Adrenal gland (tissue), 12 donors: Measurements from ENCODE around the gene DDAH2. TPM values are rescaled to one million over a fixed set of nuclear protein-coding genes. Genes with fewer than 3 reads are reported as not detected.

Experiments used
- DNase-seq, 7 donors: peaks; one replicate each; pipeline ENCODE4 v3.0.0-alpha.2; 2019 to 2020
- H3K27ac ChIP-seq, 5 donors: fragments of 200-600 bp; sonication (generic) in 4 of 5; 1 replicate in 3 of 5; 2 replicates in 2 of 5; pipeline versions ENCODE4 v1.5.1 to v1.8.0; 2016 to 2020; ENCODE audit warnings: mild to moderate bottlenecking in 1 of 5
- H3K27me3 ChIP-seq: fragments of 200-600 bp; 2 replicates; pipeline ENCODE4 v1.8.0; 2021
- H3K36me3 ChIP-seq, 2 donors: fragments of 200-600 bp; replicated peaks in 1 of 2; 1 replicate in 1 of 2; 2 replicates in 1 of 2; pipeline versions ENCODE4 v1.5.1 to v1.8.0; 2018 to 2022
- H3K4me1 ChIP-seq, 2 donors: fragments of 200-600 bp; replicated peaks in 1 of 2; 1 replicate in 1 of 2; 2 replicates in 1 of 2; pipeline versions ENCODE4 v1.5.1 to v1.8.0; 2018 to 2021
- H3K4me3 ChIP-seq, 4 donors: fragments of 200-600 bp; sonication (generic) in 3 of 4; one replicate each; pipeline ENCODE4 v1.5.1; 2016 to 2018
- H3K9me3 ChIP-seq, 3 donors: fragments of 200-600 bp; sonication (generic) in 1 of 3; replicated peaks in 1 of 3; 1 replicate in 2 of 3; 2 replicates in 1 of 3; pipeline versions ENCODE4 v1.5.1 to v1.8.0; 2016 to 2021
- CTCF ChIP-seq, 6 experiments: fragments of 450-650 bp in 4 of 6; fragments of 200-600 bp in 2 of 6; sonication (generic) in 1 of 6; IDR thresholded peaks; 1 replicate in 5 of 6; 2 replicates in 1 of 6; pipeline versions ENCODE4 v1.5.1 to v1.8.0; 2016 to 2021; ENCODE audit warnings: antibody characterized with exemption in 6 of 6, mild to moderate bottlenecking in 2 of 6, moderate library complexity in 1 of 6
- POLR2A ChIP-seq, 2 donors: fragments of 450-650 bp; IDR thresholded peaks; one replicate each; pipeline ENCODE4 v1.6.1; 2017; ENCODE audit warnings: antibody characterized with exemption in 2 of 2, mild to moderate bottlenecking in 2 of 2, moderate library complexity in 1 of 2
- WGBS, 4 donors: extraction: QIAGEN DNeasy Blood & Tissue Kit in 2 of 4; methylation state at CpG; one replicate each; pipeline versions ENCODE4 v1.1.5 to v1.1.7; 2013 to 2017; 5-methylcytosine and 5-hydroxymethylcytosine counted together
- intact Hi-C, 2 donors: fragments of 100-400 bp; cut with DNase I; formaldehyde crosslinking; loops; one replicate each; pipeline versions ENCODE4 v1.14.1 to v1.15.0; 2022 to 2023
- polyA plus RNA-seq, 3 donors: library from polyadenylated mRNA; stranded (reverse); fragments of 200-250 nt in 2 of 3; fragments of 350-450 nt in 1 of 3; fragmentation: Illumina TruSeq in 1 of 3; extraction: RNeasy Lipid Tissue Mini Kit (QIAGEN cat#74804) in 1 of 3; gene quantifications; one replicate each; pipeline ENCODE4 v1.2.3, GENCODE V29; 2013 to 2014
- total RNA-seq, 9 donors: library from RNA; depleted of rRNA in 4 of 9; stranded (reverse); fragments of >200 nt in 4 of 9; fragments of 120-200 nt in 1 of 9; fragmentation: NEBNext Ultra II Directional in 1 of 9; extraction: Animal tissue kit (Norgen Biotek cat#: 25700) in 1 of 9; gene quantifications; one replicate each; pipeline versions ENCODE4 v1.1.0 to v1.2.4, GENCODE V29; 2013 to 2023
- donor health status: healthy with polysubstance abuse.
- donor health status: Bipolar disorder and iron deficiency.
- donor health status: DM: yes; HTN: yes; CAD: no.
- donor health status: DM: no; HTN: no; CAD: no.
- donor health status: DM: no; HTN: no; CAD: no.
- donor health status: DM: yes; HTN: yes; CAD: no.

The DDAH2 gene
- total and polyA plus RNA-seq, 12 donors: 6.4 to 202 (median 33.1) TPM

DNA sequence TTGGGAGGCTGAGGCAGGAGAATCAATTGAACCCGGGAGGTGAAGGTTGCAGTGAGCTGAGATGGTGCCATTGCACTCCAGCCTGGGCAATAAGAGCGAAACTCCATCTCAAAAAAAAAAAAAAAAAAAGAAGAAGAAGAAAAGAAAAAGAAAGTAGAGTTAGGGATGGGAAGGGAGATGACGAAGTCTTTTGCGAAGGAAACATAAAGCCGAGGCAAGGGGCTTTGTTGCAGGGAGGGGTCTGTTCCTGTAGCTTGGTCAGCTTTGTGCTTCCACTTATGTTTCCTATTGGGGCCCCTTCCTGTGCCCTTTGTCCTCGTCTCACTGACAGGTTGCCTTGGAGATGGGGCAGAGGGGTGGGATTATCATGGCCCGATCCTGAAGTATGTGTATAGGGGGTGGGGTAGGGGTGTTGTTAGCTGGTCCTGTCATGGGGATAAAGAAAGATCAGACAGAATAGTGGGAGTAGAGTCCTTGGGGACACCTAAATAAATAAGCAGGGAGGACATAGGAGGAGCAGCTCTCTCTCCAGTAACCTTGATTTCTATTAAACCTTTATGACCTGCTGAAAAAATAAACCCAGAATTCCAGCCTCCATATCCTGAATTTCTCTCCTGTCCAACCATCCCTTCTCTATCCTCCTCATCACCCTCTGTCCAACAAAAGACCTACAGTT lies 8.4 kb upstream of the DDAH2 start:
- peak overlapping the region in 1 of 4 donors; percentile 92 for H3K4me3 ChIP-seq
- peaks cover 18 to 63% of the 10 kb centered on the region in 2 donors for H3K4me1 ChIP-seq
- no peaks in the 10 kb centered on the region for H3K27me3 ChIP-seq
- 47 to 48% (median 47%) methylated on average over 7 of the region's 7 CpGs for WGBS, 4 donors
- peak overlapping the region in 4 of 5 donors; percentile 22 to 98 (median 70) for H3K27ac ChIP-seq
- no peaks in the 10 kb centered on the region for H3K9me3 ChIP-seq
- DNase-seq: no peak
- intact Hi-C loops: loop anchor here in 1 of 2 donors (10.0 kb wide), 1 partner anchor 1677 kb away; the partner anchor contains the start of genes CUTA and PHF1
- peaks cover 0 to 16% of the 10 kb centered on the region in 2 donors for H3K36me3 ChIP-seq
- TF ChIP-seq POLR2A (IDR thresholded peaks at IDR 0.05): no peak
- no peak for TF ChIP-seq CTCF (IDR thresholded peaks at IDR 0.05)

- WGBS, 4 donors: 36 to 45% (median 42%) methylated on average over 9 to 10 of the region's 10 CpGs
- DNase-seq: no peak
- no peaks in the 10 kb centered on the region for H3K27me3 ChIP-seq
- peak overlapping the region in 4 of 5 donors; percentile 59 to 98 (median 84) for H3K27ac ChIP-seq
- H3K9me3 ChIP-seq: no peaks in the 10 kb centered on the region
- peaks cover 18 to 69% of the 10 kb centered on the region in 2 donors for H3K4me1 ChIP-seq
- TF ChIP-seq POLR2A (IDR thresholded peaks at IDR 0.05) (no peak), CTCF (IDR thresholded peaks at IDR 0.05) (no peak)
- intact Hi-C loops: loop anchor here in 1 of 2 donors (10.0 kb wide), 1 partner anchor 1678 kb away; the partner anchor contains the start of genes CUTA and PHF1
- H3K4me3 ChIP-seq: peak overlapping the region in 1 of 4 donors; percentile 92
- peaks cover 0 to 22% of the 10 kb centered on the region in 2 donors for H3K36me3 ChIP-seq
These were observed 7.7 kb upstream of the DDAH2 start for GRCh38 chr6:31736768-31737314.

- peak; percentile 84 to 92 (median 85) for DNase-seq
- WGBS, 4 donors: 0 to 1% (median 1%) methylated on average over 16 to 24 of the region's 24 CpGs
- TF ChIP-seq CTCF (IDR thresholded peaks at IDR 0.05): no peak
- TF ChIP-seq POLR2A (IDR thresholded peaks at IDR 0.05): peak; percentile 76 to 82
- peaks cover 0 to 28% of the 10 kb centered on the region in 2 donors for H3K36me3 ChIP-seq
- peak within 1 kb of the TSS; percentile 70 to 98 (median 81) for H3K27ac ChIP-seq
- no peaks in the 10 kb centered on the region for H3K27me3 ChIP-seq
- H3K4me1 ChIP-seq: peaks cover 18 to 73% of the 10 kb centered on the region in 2 donors
- no peaks in the 10 kb centered on the region for H3K9me3 ChIP-seq
- intact Hi-C loops: loop anchor here in 1 of 2 donors (10.0 kb wide), 1 partner anchor 1679 kb away; the partner anchor contains the start of genes CUTA and PHF1
- H3K4me3 ChIP-seq: peak within 1 kb of the TSS; percentile 38 to 92 (median 50)
These were observed 7.1 kb upstream of the DDAH2 start, which contains the start of gene CLIC1 for GRCh38 chr6:31736021-31736767. CLIC1 (minus strand) TSS chr6:31736530; CDS start chr6:31736300, 230 bp downstream.
